ENCODE results near the gene RYK. TPM values are rescaled to one million over a fixed set of nuclear protein-coding genes. Genes with fewer than 3 reads are reported as not detected.
A peak's percentile ranks its signal among the peaks of the same experiment; 100 is the strongest.

Gene RYK
- total and polyA plus RNA-seq, 3 donors from 2014 or later = 82.6 to 120 (median 112) TPM

DNA sequence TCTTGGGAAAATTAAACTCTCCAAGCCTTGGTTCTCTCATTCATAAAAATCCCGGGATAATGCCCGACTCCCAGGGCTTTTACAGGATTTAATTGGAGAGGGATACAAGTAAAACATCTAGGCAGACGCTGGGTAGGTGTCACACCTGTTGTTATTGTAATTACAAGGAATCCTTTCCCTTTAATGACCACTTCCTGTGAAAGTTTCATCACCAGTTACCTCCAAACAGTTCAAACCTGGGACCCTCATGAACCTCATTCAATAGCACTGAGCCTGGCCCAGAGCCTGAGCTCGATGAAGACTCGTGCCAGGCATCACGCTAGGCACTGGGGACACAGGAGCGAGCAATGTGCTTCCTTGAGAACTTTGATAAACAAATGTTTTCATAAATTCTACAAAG lies 2.1 kb upstream of the RYK start:
- no peak overlapping the region for H3K4me3 ChIP-seq
- H3K27ac ChIP-seq = peak overlapping the region; percentile 46 to 96
- no peaks in the 10 kb centered on the region for H3K27me3 ChIP-seq
- DNase-seq = no peak
- WGBS, 2 donors = 70 to 71% methylated on average over 7 of the region's 7 CpGs
- no peaks in the 10 kb centered on the region for H3K36me3 ChIP-seq (ENCODE audit: low read depth, missing control alignments)
- peaks cover 27% of the 10 kb centered on the region for H3K4me1 ChIP-seq
- TF ChIP-seq POLR2A (IDR thresholded peaks at IDR 0.05) = no peak
- no peak for TF ChIP-seq CTCF (IDR thresholded peaks at IDR 0.05)
- intact Hi-C loops (cut with DNase I; ENCODE audit: low total_unique reads) = no loop called here
- no peaks in the 10 kb centered on the region for H3K9me3 ChIP-seq

- TF ChIP-seq CTCF (IDR thresholded peaks at IDR 0.05) = no peak
- no peak for TF ChIP-seq POLR2A (IDR thresholded peaks at IDR 0.05)
- intact Hi-C loops (cut with DNase I; ENCODE audit: low total_unique reads) = no loop called here
- H3K4me1 ChIP-seq = peaks cover 36% of the 10 kb centered on the region
- no peaks in the 10 kb centered on the region for H3K27me3 ChIP-seq
- no peak for DNase-seq
- no peaks in the 10 kb centered on the region for H3K36me3 ChIP-seq (ENCODE audit: low read depth, missing control alignments)
- H3K27ac ChIP-seq = peak overlapping the region; percentile 46 to 96
- no peaks in the 10 kb centered on the region for H3K9me3 ChIP-seq
- H3K4me3 ChIP-seq = peak overlapping the region in 1 of 2 donors; percentile 79
- 36 to 50% methylated on average over 22 of the region's 22 CpGs for WGBS, 2 donors
Measured at GRCh38 chr3:134251731-134252391, 1.2 kb upstream of the RYK start.

GRCh38 chr3:134249935-134250716 lies 533 bp downstream of the RYK start:
- Histone ChIP-seq H3K27ac (peak overlapping the region; percentile 89 to 96), H3K4me3 (peak overlapping the region; percentile 76), H3K36me3 (ENCODE audit: low read depth, missing control alignments) (no peaks in the 10 kb centered on the region), H3K4me1 (peaks cover 45% of the 10 kb centered on the region), H3K27me3 (no peaks in the 10 kb centered on the region), H3K9me3 (no peaks in the 10 kb centered on the region)
- 0 to 1% methylated on average over 19 to 25 of the region's 85 CpGs for WGBS, 2 donors
- TF ChIP-seq CTCF (IDR thresholded peaks at IDR 0.05) (no peak), POLR2A (IDR thresholded peaks at IDR 0.05) (no peak)
- intact Hi-C loops (cut with DNase I; ENCODE audit: low total_unique reads) = no loop called here
- peak; percentile 66 for DNase-seq

DNA sequence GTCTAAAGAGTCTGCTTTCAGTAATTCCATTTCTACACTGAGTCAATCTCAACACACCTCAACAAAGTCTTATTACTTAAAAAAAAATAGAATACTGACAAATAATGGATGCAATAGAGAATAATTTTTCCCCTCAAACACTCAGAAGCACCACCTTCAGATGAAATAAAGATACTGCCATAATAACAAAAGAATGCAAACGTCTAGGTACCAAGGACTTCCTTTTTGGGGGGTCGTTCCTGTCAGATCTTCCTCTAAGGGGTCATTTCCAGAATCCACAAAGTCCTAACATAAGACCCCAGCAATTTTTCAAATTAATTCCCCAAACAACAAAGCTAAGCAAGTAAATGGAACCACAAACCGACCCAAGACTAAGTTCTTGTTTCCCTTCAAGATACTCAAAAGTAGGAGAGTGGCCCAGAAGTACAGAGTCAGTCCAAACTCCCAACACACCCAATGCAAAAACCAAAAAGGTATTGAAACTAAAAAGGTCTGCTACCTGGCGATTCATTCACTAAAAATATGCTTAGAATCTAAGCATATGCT lies 1.3 kb downstream of the RYK start:
- peaks cover 49% of the 10 kb centered on the region for H3K4me1 ChIP-seq
- TF ChIP-seq POLR2A (IDR thresholded peaks at IDR 0.05) (no peak), CTCF (IDR thresholded peaks at IDR 0.05) (no peak)
- WGBS, 2 donors = 2% methylated on average over 4 of the region's 4 CpGs
- no peaks in the 10 kb centered on the region for H3K27me3 ChIP-seq
- intact Hi-C loops (cut with DNase I; ENCODE audit: low total_unique reads) = no loop called here
- no peaks in the 10 kb centered on the region for H3K9me3 ChIP-seq
- DNase-seq = no peak
- H3K27ac ChIP-seq = peak overlapping the region; percentile 89 to 96
- H3K36me3 ChIP-seq (ENCODE audit: low read depth, missing control alignments) = no peaks in the 10 kb centered on the region
- H3K4me3 ChIP-seq = peak overlapping the region; percentile 76

Measured in testis (tissue), 3 donors.